Gastrocnemius medialis (tissue), 4 donors: ENCODE data around the gene HELB. TPM values are rescaled to one million over a fixed set of nuclear protein-coding genes. Genes with fewer than 3 reads are reported as not detected.

ENCODE experiments used
- ATAC-seq, 2 donors: fragments of 150-250 bp; one replicate each; pipeline ENCODE4 v1.9.1; 2016
- DNase-seq, 2 donors: peaks; one replicate each; pipeline ENCODE4 v3.0.0-alpha.2; 2019
- H3K27ac ChIP-seq, 4 donors: fragments of 200-600 bp; sonication (generic); 1 replicate in 1 of 4; 2 replicates in 3 of 4; pipeline ENCODE4 v1.5.1; 2016 to 2018; ENCODE audit warnings: mild to moderate bottlenecking in 2 of 4, moderate library complexity in 1 of 4
- H3K27me3 ChIP-seq, 3 donors: fragments of 200-600 bp; sonication (generic) in 2 of 3; 1 replicate in 1 of 3; 2 replicates in 2 of 3; pipeline versions ENCODE4 v1.5.1 to v1.6.0; 2016 to 2019; ENCODE audit warnings: mild to moderate bottlenecking in 1 of 3, moderate library complexity in 1 of 3
- H3K36me3 ChIP-seq, 2 donors: fragments of 200-600 bp; sonication (generic) in 1 of 2; one replicate each; pipeline ENCODE4 v1.5.1; 2017 to 2018
- H3K4me1 ChIP-seq, 2 donors: fragments of 200-600 bp; sonication (generic) in 1 of 2; one replicate each; pipeline ENCODE4 v1.5.1; 2016 to 2017; ENCODE audit warnings: mild to moderate bottlenecking in 2 of 2
- H3K4me3 ChIP-seq, 4 donors: fragments of 200-600 bp; sonication (generic) in 3 of 4; 1 replicate in 1 of 4; 2 replicates in 3 of 4; pipeline ENCODE4 v1.5.1; 2016 to 2019; ENCODE audit warnings: mild to moderate bottlenecking in 2 of 4
- H3K9me3 ChIP-seq, 3 donors: fragments of 200-600 bp; sonication (generic) in 2 of 3; 1 replicate in 1 of 3; 2 replicates in 2 of 3; pipeline ENCODE4 v1.5.1; 2016 to 2019
- CTCF ChIP-seq, 5 experiments: fragments of 450-650 bp in 3 of 5; fragments of 200-600 bp in 2 of 5; sonication (generic) in 2 of 5; IDR thresholded peaks in 4 of 5; conservative IDR thresholded peaks in 1 of 5; 1 replicate in 4 of 5; 2 replicates in 1 of 5; pipeline ENCODE4 v1.5.1; 2016 to 2019; ENCODE audit warnings: antibody characterized with exemption in 5 of 5, mild to moderate bottlenecking in 3 of 5, moderate library complexity in 3 of 5
- POLR2A ChIP-seq, 2 donors: fragments of 450-650 bp; IDR thresholded peaks; one replicate each; pipeline ENCODE4 v1.6.1; 2017; ENCODE audit warnings: antibody characterized with exemption in 2 of 2, mild to moderate bottlenecking in 2 of 2, moderate library complexity in 2 of 2
- in situ Hi-C, 4 donors: fragments of 200-750 bp; cut with MboI; loops; one replicate each; pipeline versions ENCODE4 v1.15.0 to v1.8.0; 2017; ENCODE audit warnings: low sequenced_read_pairs in 4 of 4
- intact Hi-C: fragments of 100-400 bp; cut with DNase I; formaldehyde crosslinking; loops from one replicate; pipeline ENCODE4 v1.15.1; 2023; ENCODE audit warnings: low total_unique reads
- total RNA-seq, 4 donors: library from RNA; depleted of rRNA; stranded (reverse); fragments of >200 nt; gene quantifications; one replicate each; pipeline versions ENCODE4 v1.1.0 to v1.2.3, GENCODE V29; 2016

Gene HELB
- total RNA-seq, 4 donors from 2014 or later = 0.49 to 1.2 (median 0.82) TPM

GRCh38 chr12:66279123-66279712, 23.1 kb upstream of the HELB start:
- Histone ChIP-seq H3K4me1 (no peaks in the 10 kb centered on the region), H3K36me3 (no peaks in the 10 kb centered on the region), H3K9me3 (no peaks in the 10 kb centered on the region), H3K27ac (no peak overlapping the region), H3K27me3 (no peaks in the 10 kb centered on the region), H3K4me3 (no peak overlapping the region)
- no peak for DNase-seq
- intact Hi-C loops (loop anchor here (10.0 kb wide), 1 partner anchor 416 kb away; no protein-coding TSS in a partner anchor), in situ Hi-C loops (no loop called here)
- no peak for ATAC-seq
- TF ChIP-seq POLR2A (IDR thresholded peaks at IDR 0.05) (no peak), CTCF (IDR thresholded peaks at IDR 0.05 in 4 of 5, conservative IDR thresholded peaks at IDR 0.05 in 1 of 5) (peak in 1 of 5 experiments; percentile 30)

- no peaks in the 10 kb centered on the region for H3K36me3 ChIP-seq
- H3K4me3 ChIP-seq = no peak overlapping the region
- H3K27ac ChIP-seq = no peak overlapping the region
- TF ChIP-seq CTCF (IDR thresholded peaks at IDR 0.05 in 4 of 5, conservative IDR thresholded peaks at IDR 0.05 in 1 of 5) (no peak), POLR2A (IDR thresholded peaks at IDR 0.05) (no peak)
- ATAC-seq = no peak
- H3K9me3 ChIP-seq = no peaks in the 10 kb centered on the region
- no peak for DNase-seq
- intact Hi-C loops = no loop called here
- in situ Hi-C loops = no loop called here
- H3K27me3 ChIP-seq = no peaks in the 10 kb centered on the region
- no peaks in the 10 kb centered on the region for H3K4me1 ChIP-seq
These were observed 21.7 kb upstream of the HELB start for GRCh38 chr12:66280561-66280960.

GRCh38 chr12:66282244-66282643, 20.0 kb upstream of the HELB start:
- H3K27ac ChIP-seq = no peak overlapping the region
- H3K36me3 ChIP-seq = no peaks in the 10 kb centered on the region
- no peaks in the 10 kb centered on the region for H3K27me3 ChIP-seq
- no peaks in the 10 kb centered on the region for H3K4me1 ChIP-seq
- H3K9me3 ChIP-seq = no peaks in the 10 kb centered on the region
- no peak for TF ChIP-seq POLR2A (IDR thresholded peaks at IDR 0.05)
- TF ChIP-seq CTCF (IDR thresholded peaks at IDR 0.05 in 4 of 5, conservative IDR thresholded peaks at IDR 0.05 in 1 of 5) = no peak
- in situ Hi-C loops = no loop called here
- H3K4me3 ChIP-seq = no peak overlapping the region
- ATAC-seq (no peak), DNase-seq (no peak)
- intact Hi-C loops = no loop called here

GRCh38 chr12:66287275-66287674, 15.0 kb upstream of the HELB start:
- TF ChIP-seq POLR2A (IDR thresholded peaks at IDR 0.05) = no peak
- TF ChIP-seq CTCF (IDR thresholded peaks at IDR 0.05 in 4 of 5, conservative IDR thresholded peaks at IDR 0.05 in 1 of 5) = no peak
- intact Hi-C loops = no loop called here
- ATAC-seq (no peak), DNase-seq (no peak)
- Histone ChIP-seq H3K9me3 (no peaks in the 10 kb centered on the region), H3K27me3 (peaks cover 0 to under 1% (median 0%) of the 10 kb centered on the region in 3 donors), H3K36me3 (no peaks in the 10 kb centered on the region), H3K4me1 (no peaks in the 10 kb centered on the region), H3K27ac (no peak overlapping the region), H3K4me3 (no peak overlapping the region)
- in situ Hi-C loops = no loop called here

GRCh38 chr12:66288121-66288520, 14.2 kb upstream of the HELB start:
- H3K4me3 ChIP-seq = no peak overlapping the region
- DNase-seq (no peak), ATAC-seq (no peak)
- in situ Hi-C loops = no loop called here
- H3K27me3 ChIP-seq = peaks cover 0 to 2% (median 0%) of the 10 kb centered on the region in 3 donors
- H3K27ac ChIP-seq = no peak overlapping the region
- no peaks in the 10 kb centered on the region for H3K36me3 ChIP-seq
- no peak for TF ChIP-seq POLR2A (IDR thresholded peaks at IDR 0.05)
- no peak for TF ChIP-seq CTCF (IDR thresholded peaks at IDR 0.05 in 4 of 5, conservative IDR thresholded peaks at IDR 0.05 in 1 of 5)
- no peaks in the 10 kb centered on the region for H3K4me1 ChIP-seq
- intact Hi-C loops = no loop called here
- H3K9me3 ChIP-seq = no peaks in the 10 kb centered on the region
